Activated CD8-positive, alpha-beta T cell treated with anti-CD3 and anti-CD28 coated beads for 36 hours (primary cell): ENCODE measurements around the gene GREM2. TPM values are rescaled to one million over a fixed set of nuclear protein-coding genes. Genes with fewer than 3 reads are reported as not detected.

Experiments
- ATAC-seq: fragments of 200-7000 bp; cut with Tn5 transposase; one replicate; pipeline ENCODE4 v1.10.0; 2021; ENCODE audit warnings: mild to moderate bottlenecking, moderate library complexity
- CTCF ChIA-PET: fragments of 350-600 bp; sonication (Branson Sonifier 250); formaldehyde crosslinking; loops from one replicate; lab custom pipeline; 2021; ENCODE audit warnings: antibody characterized with exemption; lab: Charles Lee
- POLR2A ChIA-PET: fragments of 350-600 bp; sonication (Branson Sonifier 250); formaldehyde crosslinking; loops from one replicate; lab custom pipeline; 2021; ENCODE audit warnings: antibody characterized with exemption; lab: Charles Lee
- DNase-seq: peaks from one replicate; pipeline ENCODE4 v3.0.0-alpha.2; 2020
- H3K27ac Mint-ChIP-seq: one replicate; pipeline ENCODE4 v1.8.0; 2021; ENCODE audit warnings: mild to moderate bottlenecking, mixed read lengths
- H3K27me3 Mint-ChIP-seq: one replicate; pipeline ENCODE4 v1.8.0; 2021; ENCODE audit warnings: mixed read lengths
- H3K36me3 Mint-ChIP-seq: one replicate; pipeline ENCODE4 v1.8.0; 2021; ENCODE audit warnings: low read depth, mixed read lengths
- H3K4me1 Mint-ChIP-seq: one replicate; pipeline ENCODE4 v1.8.0; 2021; ENCODE audit warnings: low read depth, mixed read lengths
- H3K4me3 Mint-ChIP-seq: one replicate; pipeline ENCODE4 v1.8.0; 2021; ENCODE audit warnings: mild to moderate bottlenecking, moderate library complexity, mixed read lengths
- H3K9me3 Mint-ChIP-seq: one replicate; pipeline ENCODE4 v1.8.0; 2021; ENCODE audit warnings: mixed read lengths
- intact Hi-C: fragments of 100-400 bp; cut with micrococcal nuclease; formaldehyde crosslinking; loops from one replicate; pipeline ENCODE4 v1.10.0; 2022
- total RNA-seq, 2 experiments: library from RNA; stranded (reverse); gene quantifications; one replicate each; pipeline ENCODE4 v1.2.3, GENCODE V29; 2021
- TF ChIP-seq, protein P1 (sequence below): fragments of 200-600 bp; IDR thresholded peaks from one replicate; pipeline ENCODE4 v1.8.0; 2022; ENCODE audit warnings: antibody characterized with exemption, mild to moderate bottlenecking

The GREM2 gene
- total RNA-seq, 2 experiments from 2014 or later: not detected

DNA sequence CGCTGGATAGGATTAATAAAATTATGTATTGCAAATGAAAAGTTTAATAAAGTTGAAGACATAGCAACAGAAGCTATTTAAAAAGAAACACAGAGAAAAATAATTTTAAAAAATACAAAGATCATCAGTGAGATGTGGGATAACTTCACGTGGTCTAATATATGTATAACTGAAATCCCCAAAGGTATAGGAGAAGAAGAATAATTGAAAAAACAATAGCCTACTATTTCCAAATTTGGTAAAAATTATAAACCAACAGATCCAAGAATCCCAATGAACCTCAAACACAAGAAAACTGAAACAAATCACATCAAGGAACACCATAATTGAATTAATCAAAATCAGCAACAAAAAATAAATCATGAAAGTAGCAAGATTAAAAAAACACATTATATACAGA, 44.9 kb downstream of the GREM2 start:
- Mint-ChIP-seq H3K27ac (no peak overlapping the region), H3K27me3 (no peaks in the 10 kb centered on the region), H3K36me3 (no peaks in the 10 kb centered on the region), H3K4me1 (no peaks in the 10 kb centered on the region), H3K9me3 (no peaks in the 10 kb centered on the region), H3K4me3 (no peak overlapping the region)
- ATAC-seq (no peak), DNase-seq (no peak)
- ChIA-PET POLR2A (no interaction called here), CTCF (no interaction called here)
- intact Hi-C loops: no loop called here
- TF ChIP-seq, protein P1, sequence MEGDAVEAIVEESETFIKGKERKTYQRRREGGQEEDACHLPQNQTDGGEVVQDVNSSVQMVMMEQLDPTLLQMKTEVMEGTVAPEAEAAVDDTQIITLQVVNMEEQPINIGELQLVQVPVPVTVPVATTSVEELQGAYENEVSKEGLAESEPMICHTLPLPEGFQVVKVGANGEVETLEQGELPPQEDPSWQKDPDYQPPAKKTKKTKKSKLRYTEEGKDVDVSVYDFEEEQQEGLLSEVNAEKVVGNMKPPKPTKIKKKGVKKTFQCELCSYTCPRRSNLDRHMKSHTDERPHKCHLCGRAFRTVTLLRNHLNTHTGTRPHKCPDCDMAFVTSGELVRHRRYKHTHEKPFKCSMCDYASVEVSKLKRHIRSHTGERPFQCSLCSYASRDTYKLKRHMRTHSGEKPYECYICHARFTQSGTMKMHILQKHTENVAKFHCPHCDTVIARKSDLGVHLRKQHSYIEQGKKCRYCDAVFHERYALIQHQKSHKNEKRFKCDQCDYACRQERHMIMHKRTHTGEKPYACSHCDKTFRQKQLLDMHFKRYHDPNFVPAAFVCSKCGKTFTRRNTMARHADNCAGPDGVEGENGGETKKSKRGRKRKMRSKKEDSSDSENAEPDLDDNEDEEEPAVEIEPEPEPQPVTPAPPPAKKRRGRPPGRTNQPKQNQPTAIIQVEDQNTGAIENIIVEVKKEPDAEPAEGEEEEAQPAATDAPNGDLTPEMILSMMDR: no peak

DNA sequence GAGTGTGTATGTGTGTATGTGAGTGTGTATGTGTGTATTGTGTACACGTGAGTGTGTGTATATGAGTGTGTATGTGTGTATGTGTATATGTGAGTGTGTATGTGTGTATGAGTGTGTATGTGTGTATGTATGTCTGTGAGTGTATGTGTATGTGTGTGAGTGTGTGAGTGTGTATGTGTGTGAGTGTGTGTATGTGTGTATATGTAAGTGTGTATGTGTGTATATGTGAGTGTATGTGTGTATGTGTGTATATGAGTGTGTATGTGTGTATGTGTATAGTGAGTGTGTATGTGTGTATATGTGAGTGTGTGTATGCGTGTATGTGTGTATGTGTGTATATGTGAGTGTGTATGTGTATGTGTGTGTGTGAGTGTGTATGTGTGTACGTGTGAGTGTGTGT, 49.2 kb downstream of the GREM2 start:
- intact Hi-C loops: no loop called here
- Mint-ChIP-seq H3K4me1 (no peaks in the 10 kb centered on the region), H3K4me3 (no peak overlapping the region), H3K9me3 (no peaks in the 10 kb centered on the region), H3K36me3 (no peaks in the 10 kb centered on the region), H3K27ac (no peak overlapping the region), H3K27me3 (no peaks in the 10 kb centered on the region)
- ATAC-seq: no peak
- TF ChIP-seq, protein P1: no peak
- ChIA-PET POLR2A (no interaction called here), CTCF (no interaction called here)
- DNase-seq: no peak

DNA sequence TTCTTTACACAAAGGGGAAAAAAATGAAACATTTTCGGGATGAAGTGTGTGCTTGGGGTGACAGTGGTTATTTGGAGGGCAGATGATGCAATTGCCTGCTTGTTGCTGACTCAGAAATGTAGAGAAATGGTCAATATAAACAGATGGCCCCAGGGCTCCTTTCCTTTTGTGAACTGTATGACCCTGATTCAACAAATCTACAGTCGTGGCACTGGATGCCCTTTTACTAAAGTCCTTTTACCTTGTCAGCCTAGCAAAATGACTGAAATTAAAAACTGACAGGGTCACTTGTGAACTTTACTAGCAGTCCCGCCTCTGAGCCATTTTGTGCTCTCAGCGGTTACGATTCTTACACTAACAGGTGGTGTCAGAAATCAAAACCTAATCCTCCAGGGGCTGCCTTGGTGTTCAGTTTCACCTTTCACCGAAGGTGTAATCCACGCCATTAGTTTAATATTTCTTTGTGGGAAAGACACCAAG, 49.8 kb downstream of the GREM2 start:
- intact Hi-C loops: no loop called here
- Mint-ChIP-seq H3K27me3 (no peaks in the 10 kb centered on the region), H3K9me3 (no peaks in the 10 kb centered on the region), H3K36me3 (no peaks in the 10 kb centered on the region), H3K27ac (no peak overlapping the region), H3K4me1 (no peaks in the 10 kb centered on the region), H3K4me3 (no peak overlapping the region)
- TF ChIP-seq, protein P1: no peak
- CTCF ChIA-PET: no interaction called here
- DNase-seq (no peak), ATAC-seq (no peak)
- POLR2A ChIA-PET: no interaction called here

DNA sequence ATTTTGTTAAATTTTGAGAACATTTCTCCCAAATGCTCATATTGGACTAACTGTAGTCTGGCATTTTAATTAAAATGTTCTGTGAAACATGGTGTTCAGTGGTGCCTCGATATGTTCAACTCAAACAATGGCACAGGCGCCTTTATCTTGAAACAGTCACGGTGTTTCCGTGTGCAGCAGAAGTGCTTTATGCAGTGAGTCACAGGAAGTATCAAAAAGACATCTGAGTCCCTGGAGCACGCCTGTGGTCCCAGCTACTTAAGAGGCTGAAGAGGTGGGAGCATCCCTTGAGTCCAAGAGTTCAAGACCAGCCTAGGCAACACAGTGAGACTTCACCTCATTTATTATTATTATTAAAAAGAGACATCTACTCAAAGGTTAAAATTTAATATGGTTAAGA, 52.2 kb downstream of the GREM2 start:
- Mint-ChIP-seq H3K36me3 (no peaks in the 10 kb centered on the region), H3K4me3 (no peak overlapping the region), H3K27ac (no peak overlapping the region), H3K4me1 (no peaks in the 10 kb centered on the region), H3K9me3 (no peaks in the 10 kb centered on the region), H3K27me3 (no peaks in the 10 kb centered on the region)
- DNase-seq (no peak), ATAC-seq (no peak)
- POLR2A ChIA-PET: no interaction called here
- TF ChIP-seq, protein P1: no peak
- intact Hi-C loops: no loop called here
- CTCF ChIA-PET: no interaction called here

DNA sequence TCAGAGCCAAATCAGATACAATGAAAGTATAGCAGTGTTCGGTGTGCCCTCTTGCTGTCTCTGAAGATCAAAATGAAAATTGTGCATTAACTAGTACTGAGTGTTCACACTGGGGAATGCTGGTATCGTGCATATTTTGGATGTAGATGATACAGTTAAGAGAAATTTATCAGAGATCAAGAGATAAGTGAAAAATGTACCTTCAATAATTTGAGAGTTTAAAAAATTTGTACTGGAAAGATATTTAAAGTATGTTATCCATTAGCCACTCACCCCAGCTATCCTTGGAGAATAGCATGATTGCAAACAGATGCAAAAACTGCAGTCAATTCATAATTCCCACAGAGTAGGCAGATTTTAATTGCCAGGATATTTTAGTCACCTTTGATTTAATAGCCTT, 56.4 kb downstream of the GREM2 start:
- intact Hi-C loops: no loop called here
- DNase-seq (no peak), ATAC-seq (no peak)
- Mint-ChIP-seq H3K9me3 (no peaks in the 10 kb centered on the region), H3K27me3 (no peaks in the 10 kb centered on the region), H3K36me3 (no peaks in the 10 kb centered on the region), H3K4me1 (no peaks in the 10 kb centered on the region), H3K4me3 (no peak overlapping the region), H3K27ac (no peak overlapping the region)
- CTCF ChIA-PET: no interaction called here
- TF ChIP-seq, protein P1: no peak
- POLR2A ChIA-PET: no interaction called here
